Retina (tissue), 1 donor: ENCODE results near the gene SNED1.

ENCODE experiments used
- DNase-seq: peaks from one replicate; pipeline ENCODE4 v3.0.0-alpha.2; 2016

The SNED1 gene

GRCh38 chr2:241133436-241133820 is 135.0 kb downstream of the SNED1 start:
- DNase-seq: no peak

- DNase-seq: no peak
These were observed 136.3 kb downstream of the SNED1 start for GRCh38 chr2:241134711-241135110.

GRCh38 chr2:241135737-241136136 is 137.3 kb downstream of the SNED1 start:
- no peak for DNase-seq

GRCh38 chr2:241136191-241136590 is 137.8 kb downstream of the SNED1 start:
- no peak for DNase-seq

GRCh38 chr2:241136661-241137260 is 138.3 kb downstream of the SNED1 start:
- no peak for DNase-seq

GRCh38 chr2:241137276-241138190 is 139.1 kb downstream of the SNED1 start:
- DNase-seq: no peak

- DNase-seq: no peak
These were observed 140.1 kb downstream of the SNED1 start for GRCh38 chr2:241138471-241138870.

- no peak for DNase-seq
These were observed 141.4 kb downstream of the SNED1 start for GRCh38 chr2:241139531-241140444.

GRCh38 chr2:241140445-241140840 is 142.0 kb downstream of the SNED1 start:
- DNase-seq: no peak

- no peak for DNase-seq
These were observed 142.9 kb downstream of the SNED1 start for GRCh38 chr2:241141214-241141770.

- no peak for DNase-seq
These were observed 143.6 kb downstream of the SNED1 start for GRCh38 chr2:241142063-241142462.

GRCh38 chr2:241142593-241142992 is 144.2 kb downstream of the SNED1 start:
- no peak for DNase-seq
